Endothelial cell of umbilical vein (primary cell): Measurements from ENCODE around the gene KCTD21.
"Not testable (repeated sequence)": the region's sequence is repeated elsewhere in the genome, so short reads cannot be mapped to it uniquely, and the experiment has no call there.

ENCODE experiments used
- CTCF ChIP-seq, 2 donors: IDR thresholded peaks; 1 replicate in 1 of 2; 2 replicates in 1 of 2; pipeline ENCODE4 v1.5.1; 2011; ENCODE audit warnings: low read length in 2 of 2, mild to moderate bottlenecking in 2 of 2, moderate library complexity in 2 of 2, control low read depth in 1 of 2, inconsistent platforms in 1 of 2, low read depth in 1 of 2; ENCODE audit not compliant: insufficient read depth in 1 of 2; ENCODE audit errors: extremely low read depth in 1 of 2
- EZH2 ChIP-seq: IDR thresholded peaks from 2 replicates; pipeline ENCODE4 v1.6.1; 2012; ENCODE audit warnings: borderline replicate concordance, low read depth, mild to moderate bottlenecking, moderate library complexity, low read length, inconsistent platforms; ENCODE audit not compliant: severe bottlenecking
- FOS ChIP-seq: IDR thresholded peaks from 2 replicates; pipeline ENCODE4 v1.6.1; 2011; ENCODE audit warnings: mild to moderate bottlenecking, low read length, moderate library complexity, borderline replicate concordance; ENCODE audit not compliant: insufficient read depth
- GATA2 ChIP-seq: IDR thresholded peaks from 2 replicates; pipeline ENCODE4 v1.7.0; 2011; ENCODE audit warnings: low read depth, mild to moderate bottlenecking, moderate library complexity, mixed read lengths, low read length; ENCODE audit not compliant: insufficient read length, insufficient read depth
- MAX ChIP-seq: IDR thresholded peaks from 2 replicates; pipeline ENCODE4 v1.6.1; 2011; ENCODE audit not compliant: insufficient read depth, insufficient read length
- MYC ChIP-seq: IDR thresholded peaks from one replicate; pipeline ENCODE4 v1.6.1; 2011; ENCODE audit warnings: mild to moderate bottlenecking, low read depth, low read length
- POLR2A ChIP-seq: IDR thresholded peaks from 2 replicates; pipeline ENCODE4 v1.6.1; 2012; ENCODE audit warnings: low read depth, mild to moderate bottlenecking, control low read depth, low read length
- POLR2AphosphoS5 ChIP-seq: IDR thresholded peaks from 2 replicates; pipeline ENCODE4 v1.6.1; 2012; ENCODE audit warnings: low read depth, mild to moderate bottlenecking, control low read depth, low read length, moderate library complexity; ENCODE audit not compliant: insufficient read depth

DNA sequence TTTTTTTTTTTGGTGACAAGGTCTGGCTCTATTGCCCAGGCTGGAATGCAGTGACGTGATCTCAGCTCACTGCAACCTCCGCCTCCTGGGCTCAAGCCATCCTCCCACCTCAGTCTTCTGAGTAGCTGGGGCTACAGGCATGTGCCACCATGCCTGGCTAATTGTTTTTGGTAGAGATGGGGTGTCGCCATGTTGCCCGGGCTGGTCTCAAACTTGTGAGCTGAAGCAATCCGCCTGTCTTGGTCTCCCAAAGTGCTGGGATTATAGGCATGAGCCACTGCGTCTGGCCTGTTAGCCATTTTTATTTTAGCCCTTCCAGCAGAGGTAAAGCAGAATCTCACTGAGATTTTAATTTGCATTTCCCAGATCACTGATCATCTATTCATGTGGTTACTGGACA, 44.6 kb upstream of the KCTD21 start:
- TF ChIP-seq CTCF (IDR thresholded peaks at IDR 0.05; ENCODE audit: extremely low read depth in 1 of 2, insufficient read depth in 1 of 2, low read depth in 1 of 2, low read length in 2 of 2); POLR2A; MAX; POLR2AphosphoS5; EZH2; MYC; FOS; GATA2: not testable (repeated sequence)
